H9 (cell line): ENCODE data around the gene CIB4. TPM values are rescaled to one million over a fixed set of nuclear protein-coding genes. Genes with fewer than 3 reads are reported as not detected.

ENCODE experiments used
- DNase-seq: peaks from one replicate; pipeline ENCODE4 v3.0.0-alpha.2; 2017
- H2AFZ ChIP-seq: one replicate; pipeline ENCODE4 v1.6.1; 2013; ENCODE audit warnings: mild to moderate bottlenecking, low read length, control low read depth, moderate library complexity
- H2AK5ac ChIP-seq: 2 replicates; pipeline ENCODE4 v1.6.1; 2013; ENCODE audit warnings: low read length, control low read depth, mixed read lengths; ENCODE audit not compliant: insufficient read length
- H2BK120ac ChIP-seq: one replicate; pipeline ENCODE4 v1.6.1; 2013; ENCODE audit warnings: low read depth, mild to moderate bottlenecking, low read length, control low read depth, inconsistent platforms; ENCODE audit not compliant: poor library complexity, severe bottlenecking
- H2BK12ac ChIP-seq: 2 replicates; pipeline ENCODE4 v1.6.1; 2013; ENCODE audit warnings: low read length, control low read depth, mixed read lengths, low read depth; ENCODE audit not compliant: insufficient read length
- H2BK15ac ChIP-seq: 2 replicates; pipeline ENCODE4 v1.6.1; 2013; ENCODE audit warnings: low read depth, low read length, control low read depth
- H2BK20ac ChIP-seq: one replicate; pipeline ENCODE4 v1.6.1; 2013; ENCODE audit warnings: low read depth, mild to moderate bottlenecking, low read length, control low read depth, inconsistent platforms; ENCODE audit not compliant: poor library complexity, severe bottlenecking
- H2BK5ac ChIP-seq: 2 replicates; pipeline ENCODE4 v1.6.1; 2013; ENCODE audit warnings: low read length, control low read depth, mixed read lengths; ENCODE audit not compliant: insufficient read length
- H3K14ac ChIP-seq: 2 replicates; pipeline ENCODE4 v1.6.1; 2013; ENCODE audit warnings: low read length, control low read depth; ENCODE audit not compliant: insufficient read depth
- H3K18ac ChIP-seq: 2 replicates; pipeline ENCODE4 v1.6.1; 2013; ENCODE audit warnings: low read depth, mild to moderate bottlenecking, mixed read lengths, low read length, control low read depth; ENCODE audit not compliant: insufficient read length
- H3K23ac ChIP-seq: 2 replicates; pipeline ENCODE4 v1.6.1; 2013; ENCODE audit warnings: low read length, control low read depth, mixed read lengths, low read depth; ENCODE audit not compliant: insufficient read length
- H3K23me2 ChIP-seq: 2 replicates; pipeline ENCODE4 v1.6.1; 2013; ENCODE audit warnings: low read depth, mild to moderate bottlenecking, mixed read lengths, low read length, control low read depth; ENCODE audit not compliant: insufficient read length, poor library complexity, severe bottlenecking
- H3K27ac ChIP-seq: 2 replicates; pipeline ENCODE4 v1.5.1; 2013; ENCODE audit warnings: low read length, control low read depth, mixed read lengths, low read depth; ENCODE audit not compliant: insufficient read length
- H3K27me3 ChIP-seq: 2 replicates; pipeline ENCODE4 v1.6.1; 2013; ENCODE audit warnings: low read length, control low read depth, inconsistent platforms; ENCODE audit not compliant: insufficient read depth
- H3K4ac ChIP-seq: 2 replicates; pipeline ENCODE4 v1.6.1; 2013; ENCODE audit warnings: low read depth, mild to moderate bottlenecking, control low read depth, inconsistent platforms, low read length, moderate library complexity
- H3K4me1 ChIP-seq: 2 replicates; pipeline ENCODE4 v1.6.1; 2013; ENCODE audit warnings: low read length, control low read depth, inconsistent platforms; ENCODE audit not compliant: insufficient read depth
- H3K4me2 ChIP-seq: 2 replicates; pipeline ENCODE4 v1.6.1; 2013; ENCODE audit warnings: low read length, control low read depth, mixed read lengths; ENCODE audit not compliant: insufficient read length, insufficient read depth
- H3K56ac ChIP-seq: 2 replicates; pipeline ENCODE4 v1.6.1; 2013; ENCODE audit warnings: low read depth, mild to moderate bottlenecking, mixed read lengths, low read length, control low read depth; ENCODE audit not compliant: insufficient read length
- H3K79me1 ChIP-seq: 2 replicates; pipeline ENCODE4 v1.6.1; 2013; ENCODE audit warnings: low read depth, mild to moderate bottlenecking, moderate library complexity, low read length, control low read depth, inconsistent platforms; ENCODE audit not compliant: insufficient read depth, poor library complexity, severe bottlenecking
- H3K79me2 ChIP-seq: 2 replicates; pipeline ENCODE4 v1.6.1; 2013; ENCODE audit warnings: low read length, control low read depth, inconsistent platforms; ENCODE audit not compliant: insufficient read depth
- H3K9ac ChIP-seq: 2 replicates; pipeline ENCODE4 v1.6.1; 2013; ENCODE audit warnings: low read length, control low read depth, mixed read lengths; ENCODE audit not compliant: insufficient read length; ENCODE audit errors: extremely low read depth
- H3K9me3 ChIP-seq: one replicate; pipeline ENCODE4 v1.6.1; 2013; ENCODE audit warnings: low read depth, low read length, inconsistent platforms; ENCODE audit not compliant: control insufficient read depth
- H3T11ph ChIP-seq: one replicate; pipeline ENCODE4 v1.6.1; 2013; ENCODE audit warnings: mild to moderate bottlenecking, low read length, control low read depth, inconsistent platforms
- H4K20me1 ChIP-seq: one replicate; pipeline ENCODE4 v1.6.1; 2013; ENCODE audit not compliant: control insufficient read depth, insufficient read length, insufficient read depth
- H4K5ac ChIP-seq: 2 replicates; pipeline ENCODE4 v1.6.1; 2013; ENCODE audit warnings: low read depth, mild to moderate bottlenecking, mixed read lengths, low read length, control low read depth; ENCODE audit not compliant: insufficient read length
- H4K8ac ChIP-seq: replicated peaks from 2 replicates; pipeline ENCODE4 v1.6.1; 2013; ENCODE audit warnings: low read length, control low read depth, mixed read lengths, low read depth; ENCODE audit not compliant: insufficient read length
- H4K91ac ChIP-seq: 2 replicates; pipeline ENCODE4 v1.6.1; 2013; ENCODE audit warnings: low read depth, mild to moderate bottlenecking, moderate library complexity, mixed read lengths, low read length, control low read depth; ENCODE audit not compliant: insufficient read length
- H3K27ac Mint-ChIP-seq, 3 experiments: 2 replicates in 2 of 3; 3 replicates in 1 of 3; pipeline ENCODE4 v1.8.0; 2020 to 2021; ENCODE audit warnings: mixed read lengths in 3 of 3, mild to moderate bottlenecking in 1 of 3, moderate library complexity in 1 of 3
- H3K27me3 Mint-ChIP-seq: 2 replicates; pipeline ENCODE4 v1.8.0; 2021; ENCODE audit warnings: low read depth, mild to moderate bottlenecking, moderate library complexity, mixed read lengths
- H3K36me3 Mint-ChIP-seq, 3 experiments: 2 replicates in 2 of 3; 3 replicates in 1 of 3; pipeline ENCODE4 v1.8.0; 2020 to 2021; ENCODE audit warnings: low read depth in 3 of 3, mixed read lengths in 3 of 3; ENCODE audit not compliant: insufficient read depth in 1 of 3
- H3K4me1 Mint-ChIP-seq, 2 experiments: 2 replicates each; pipeline ENCODE4 v1.8.0; 2020; ENCODE audit warnings: mixed read lengths in 2 of 2
- H3K4me3 Mint-ChIP-seq, 2 experiments: 2 replicates in 1 of 2; 3 replicates in 1 of 2; pipeline ENCODE4 v1.8.0; 2020 to 2021; ENCODE audit warnings: mild to moderate bottlenecking in 2 of 2, mixed read lengths in 2 of 2, moderate library complexity in 1 of 2
- H3K9me3 Mint-ChIP-seq, 2 experiments: 2 replicates in 1 of 2; 3 replicates in 1 of 2; pipeline ENCODE4 v1.8.0; 2020; ENCODE audit warnings: mild to moderate bottlenecking in 2 of 2, mixed read lengths in 2 of 2, moderate library complexity in 1 of 2
- WGBS: extraction: QIAGEN DNeasy Blood & Tissue Kit; methylation state at CpG from one replicate; pipeline ENCODE4 v1.1.7; 2013; ENCODE audit warnings: missing lambda C conversion rate, low lambda C conversion rate, mixed read lengths; ENCODE audit not compliant: insufficient read length; ENCODE audit errors: extremely low coverage; 5-methylcytosine and 5-hydroxymethylcytosine counted together
- total RNA-seq: library from RNA; stranded (reverse); gene quantifications from 2 replicates; pipeline ENCODE4 v1.2.1, GENCODE V29; 2021
- TF ChIP-seq, protein P1 (sequence below): fragments of 200-600 bp; sonication (generic); conservative IDR thresholded peaks from 3 replicates; pipeline ENCODE4 v1.8.0; 2021; ENCODE audit warnings: antibody characterized with exemption, mild to moderate bottlenecking

CIB4 gene
- total RNA-seq, 1 experiment from 2014 or later: not detected

GRCh38 chr2:26620031-26620605 is 21.0 kb downstream of the CIB4 start:
- Histone ChIP-seq H3K79me2 (no peaks in the 10 kb centered on the region), H3K4me1 (no peaks in the 10 kb centered on the region; the same call in 1 of the 2 replicates), H3K4ac (no peak overlapping the region), H2BK15ac (no peak overlapping the region), H3T11ph (no peak overlapping the region), H2BK12ac (no peak overlapping the region), H4K8ac (no peak overlapping the region), H3K79me1 (no peaks in the 10 kb centered on the region), H2AFZ (no peak overlapping the region), H2BK5ac (no peak overlapping the region), H3K27me3 (no peaks in the 10 kb centered on the region), H3K9ac (no peak overlapping the region), H3K27ac (no peak overlapping the region), H3K23me2 (no peaks in the 10 kb centered on the region), H4K20me1 (no peaks in the 10 kb centered on the region), H2BK20ac (no peak overlapping the region), H3K23ac (no peak overlapping the region), H2BK120ac (no peak overlapping the region), H3K9me3 (no peaks in the 10 kb centered on the region), H4K91ac (no peak overlapping the region), H3K18ac (no peak overlapping the region), H4K5ac (no peak overlapping the region), H2AK5ac (no peak overlapping the region), H3K4me2 (no peak overlapping the region), H3K56ac (no peak overlapping the region), H3K14ac (no peak overlapping the region)
- TF ChIP-seq, protein P1, sequence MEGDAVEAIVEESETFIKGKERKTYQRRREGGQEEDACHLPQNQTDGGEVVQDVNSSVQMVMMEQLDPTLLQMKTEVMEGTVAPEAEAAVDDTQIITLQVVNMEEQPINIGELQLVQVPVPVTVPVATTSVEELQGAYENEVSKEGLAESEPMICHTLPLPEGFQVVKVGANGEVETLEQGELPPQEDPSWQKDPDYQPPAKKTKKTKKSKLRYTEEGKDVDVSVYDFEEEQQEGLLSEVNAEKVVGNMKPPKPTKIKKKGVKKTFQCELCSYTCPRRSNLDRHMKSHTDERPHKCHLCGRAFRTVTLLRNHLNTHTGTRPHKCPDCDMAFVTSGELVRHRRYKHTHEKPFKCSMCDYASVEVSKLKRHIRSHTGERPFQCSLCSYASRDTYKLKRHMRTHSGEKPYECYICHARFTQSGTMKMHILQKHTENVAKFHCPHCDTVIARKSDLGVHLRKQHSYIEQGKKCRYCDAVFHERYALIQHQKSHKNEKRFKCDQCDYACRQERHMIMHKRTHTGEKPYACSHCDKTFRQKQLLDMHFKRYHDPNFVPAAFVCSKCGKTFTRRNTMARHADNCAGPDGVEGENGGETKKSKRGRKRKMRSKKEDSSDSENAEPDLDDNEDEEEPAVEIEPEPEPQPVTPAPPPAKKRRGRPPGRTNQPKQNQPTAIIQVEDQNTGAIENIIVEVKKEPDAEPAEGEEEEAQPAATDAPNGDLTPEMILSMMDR: no peak
- no peaks in the 10 kb centered on the region for H3K36me3 Mint-ChIP-seq
- DNase-seq: peak; percentile 24
- no peak overlapping the region for H3K27ac Mint-ChIP-seq
- H3K9me3 Mint-ChIP-seq: peaks cover 0 to 4% of the 10 kb centered on the region in 2 experiments; a peak in 2 of 5 replicates
- H3K4me3 Mint-ChIP-seq: peak overlapping the region in 1 of 2 experiments; percentile 44; a peak in 1 of 5 replicates
- H3K27me3 Mint-ChIP-seq: peaks cover 65% of the 10 kb centered on the region
- peaks cover 24 to 38% of the 10 kb centered on the region in 2 experiments for H3K4me1 Mint-ChIP-seq
- WGBS: no CpG with 5 or more reads among the region's 14 CpGs
